PC-3 (cell line): ENCODE data around the gene CKS1B.

Experiments
- CTCF ChIP-seq: fragments of 300-600 bp; sonication (generic); conservative IDR thresholded peaks from 2 replicates; pipeline ENCODE4 v1.5.1; 2017; ENCODE audit warnings: antibody characterized with exemption, low read depth, mild to moderate bottlenecking, low read length
- EZH2 ChIP-seq: fragments of 300-600 bp; sonication (generic); IDR thresholded peaks from one replicate; pipeline ENCODE4 v1.6.1; 2017; ENCODE audit warnings: antibody characterized with exemption, mild to moderate bottlenecking, low read length; ENCODE audit not compliant: unreplicated experiment
- EZH2phosphoT487 ChIP-seq: fragments of 300-600 bp; sonication (generic); IDR thresholded peaks from 2 replicates; pipeline ENCODE4 v1.6.1; 2018; ENCODE audit warnings: mild to moderate bottlenecking, antibody characterized with exemption, low read length, borderline replicate concordance

- no peak for TF ChIP-seq CTCF
- no peak for TF ChIP-seq EZH2
- TF ChIP-seq EZH2phosphoT487 = no peak
Measured at GRCh38 chr1:155010211-155010918, 35.9 kb downstream of the CKS1B start.
